Cardiac muscle cell (in vitro differentiated cells and primary cell): ENCODE results near the gene FSHB. TPM values are rescaled to one million over a fixed set of nuclear protein-coding genes. Genes with fewer than 3 reads are reported as not detected.

Source experiments
- DNase-seq, 2 donors: peaks; one replicate each; pipeline versions ENCODE4 v3.0.0 to v3.0.0-alpha.2; 2010 to 2017; ENCODE audit warnings: low read depth in 1 of 2, low spot score in 1 of 2
- H3K27ac ChIP-seq: fragments of 200-600 bp; sonication (generic); 2 replicates; pipeline ENCODE4 v1.5.1; 2016
- H3K27me3 ChIP-seq: fragments of 200-600 bp; sonication (generic); 2 replicates; pipeline ENCODE4 v1.6.0; 2016; ENCODE audit warnings: control low read depth
- H3K36me3 ChIP-seq: fragments of 200-600 bp; sonication (generic); 2 replicates; pipeline ENCODE4 v1.5.1; 2016; ENCODE audit warnings: control low read depth
- H3K4me1 ChIP-seq: fragments of 200-600 bp; sonication (generic); 2 replicates; pipeline ENCODE4 v1.8.1; 2017; ENCODE audit warnings: low read depth, mild to moderate bottlenecking, mixed run types
- H3K4me3 ChIP-seq: fragments of 200-600 bp; sonication (generic); 2 replicates; pipeline ENCODE4 v1.5.1; 2016; ENCODE audit warnings: mild to moderate bottlenecking
- H3K9me3 ChIP-seq: fragments of 200-600 bp; sonication (generic); 2 replicates; pipeline ENCODE4 v1.5.1; 2017; ENCODE audit warnings: low read depth, mild to moderate bottlenecking, control low read depth
- polyA plus RNA-seq: library from polyadenylated mRNA; unstranded; fragments of >200 nt; fragmentation: Nextera tagmentation; extraction: Ambion mirVana; gene quantifications from 2 replicates; pipeline ENCODE4 v1.2.1, GENCODE V29; 2016
- total RNA-seq: library from RNA; depleted of rRNA; stranded (reverse); fragments of >200 nt; gene quantifications from 2 replicates; pipeline ENCODE4 v1.2.3, GENCODE V29; 2016
- TF ChIP-seq, protein P1 (sequence below): IDR thresholded peaks from 2 replicates; pipeline ENCODE4 v1.5.1; 2012; ENCODE audit warnings: low read depth, mild to moderate bottlenecking, low read length

Gene FSHB
- total and polyA plus RNA-seq, 2 experiments from 2014 or later, result not detected

DNA sequence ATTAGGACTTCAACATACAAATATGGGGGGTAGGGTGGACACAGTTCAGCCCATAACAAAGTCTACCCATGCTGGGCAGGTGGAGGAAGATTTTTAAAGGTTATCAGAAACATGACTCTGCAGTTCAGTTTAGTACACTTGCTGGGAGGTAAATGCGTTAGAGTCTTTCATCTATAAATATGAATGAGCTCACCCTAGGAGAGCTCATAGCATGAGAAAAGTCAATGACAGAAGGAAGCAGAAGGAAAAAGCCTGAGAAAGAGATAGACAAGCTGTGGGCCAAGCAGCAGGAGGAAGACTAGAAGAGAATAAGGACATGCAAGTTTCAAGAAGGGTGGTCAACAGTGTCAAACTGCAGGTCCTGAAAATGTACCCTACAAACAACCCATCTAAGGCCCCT is 27.0 kb upstream of the FSHB start:
- Histone ChIP-seq H3K27ac (no peak overlapping the region), H3K4me3 (no peak overlapping the region), H3K9me3 (no peaks in the 10 kb centered on the region), H3K4me1 (no peaks in the 10 kb centered on the region), H3K27me3 (no peaks in the 10 kb centered on the region), H3K36me3 (no peaks in the 10 kb centered on the region)
- no peak for DNase-seq
- TF ChIP-seq, protein P1, sequence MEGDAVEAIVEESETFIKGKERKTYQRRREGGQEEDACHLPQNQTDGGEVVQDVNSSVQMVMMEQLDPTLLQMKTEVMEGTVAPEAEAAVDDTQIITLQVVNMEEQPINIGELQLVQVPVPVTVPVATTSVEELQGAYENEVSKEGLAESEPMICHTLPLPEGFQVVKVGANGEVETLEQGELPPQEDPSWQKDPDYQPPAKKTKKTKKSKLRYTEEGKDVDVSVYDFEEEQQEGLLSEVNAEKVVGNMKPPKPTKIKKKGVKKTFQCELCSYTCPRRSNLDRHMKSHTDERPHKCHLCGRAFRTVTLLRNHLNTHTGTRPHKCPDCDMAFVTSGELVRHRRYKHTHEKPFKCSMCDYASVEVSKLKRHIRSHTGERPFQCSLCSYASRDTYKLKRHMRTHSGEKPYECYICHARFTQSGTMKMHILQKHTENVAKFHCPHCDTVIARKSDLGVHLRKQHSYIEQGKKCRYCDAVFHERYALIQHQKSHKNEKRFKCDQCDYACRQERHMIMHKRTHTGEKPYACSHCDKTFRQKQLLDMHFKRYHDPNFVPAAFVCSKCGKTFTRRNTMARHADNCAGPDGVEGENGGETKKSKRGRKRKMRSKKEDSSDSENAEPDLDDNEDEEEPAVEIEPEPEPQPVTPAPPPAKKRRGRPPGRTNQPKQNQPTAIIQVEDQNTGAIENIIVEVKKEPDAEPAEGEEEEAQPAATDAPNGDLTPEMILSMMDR, result no peak

DNA sequence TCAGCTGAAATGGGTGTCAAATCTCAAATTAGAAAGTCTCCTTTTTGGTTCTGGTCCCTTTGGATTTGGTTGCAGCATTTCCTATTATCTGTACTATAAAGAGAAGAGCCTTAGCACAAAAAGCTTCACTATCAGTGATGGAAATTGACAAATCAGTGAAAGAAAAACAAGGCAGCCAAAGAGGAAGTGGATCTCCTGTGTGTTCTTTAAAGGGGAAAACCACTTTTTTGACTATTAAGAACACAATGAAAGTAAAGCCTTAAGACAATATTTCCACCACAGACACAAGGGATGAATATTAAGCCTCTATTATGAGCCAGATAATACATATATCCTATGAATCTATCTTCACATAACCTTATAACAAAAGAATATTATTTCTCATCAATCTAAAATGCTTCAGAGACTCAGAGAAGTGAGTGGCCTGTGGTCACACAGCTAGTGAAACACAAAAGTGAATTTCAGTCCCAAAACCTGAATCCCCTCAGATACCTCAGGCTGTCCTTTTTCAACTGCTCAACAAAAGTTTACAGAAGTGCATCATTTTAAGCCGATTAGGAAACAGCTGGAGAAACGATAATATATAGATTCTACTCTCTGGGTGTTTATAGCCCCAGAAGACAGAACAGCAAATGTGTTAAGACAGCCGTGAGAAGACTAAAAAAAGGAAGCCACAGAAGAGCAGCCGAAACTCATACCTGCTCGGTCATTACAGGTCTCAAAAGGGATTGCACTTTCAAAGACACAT is 24.4 kb upstream of the FSHB start:
- H3K4me1 ChIP-seq, result no peaks in the 10 kb centered on the region
- DNase-seq, result no peak
- H3K27me3 ChIP-seq, result no peaks in the 10 kb centered on the region
- H3K27ac ChIP-seq, result no peak overlapping the region
- no peaks in the 10 kb centered on the region for H3K36me3 ChIP-seq
- no peak overlapping the region for H3K4me3 ChIP-seq
- no peaks in the 10 kb centered on the region for H3K9me3 ChIP-seq
- TF ChIP-seq, protein P1, result no peak

DNA sequence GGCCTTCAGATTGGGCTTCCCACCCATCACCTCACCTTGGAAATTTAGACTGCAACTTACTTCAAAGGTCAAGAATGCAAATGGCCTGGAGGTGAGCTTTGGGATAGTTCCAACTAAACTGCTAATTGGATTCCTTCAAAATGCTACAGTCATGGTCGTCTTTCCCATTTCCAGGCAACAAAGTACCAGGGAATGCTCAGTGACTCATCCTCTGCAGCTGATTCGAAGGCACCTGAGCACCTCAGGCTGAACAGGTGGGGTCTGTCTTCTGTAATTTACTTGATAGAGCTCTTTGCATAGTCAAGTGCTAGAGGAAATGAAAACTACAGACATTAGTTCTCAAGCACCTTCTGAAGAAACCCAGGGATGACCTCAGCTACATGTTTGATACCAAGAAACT is 20.5 kb upstream of the FSHB start:
- no peak overlapping the region for H3K4me3 ChIP-seq
- TF ChIP-seq, protein P1, result no peak
- H3K4me1 ChIP-seq, result no peaks in the 10 kb centered on the region
- no peak overlapping the region for H3K27ac ChIP-seq
- H3K9me3 ChIP-seq, result no peaks in the 10 kb centered on the region
- no peaks in the 10 kb centered on the region for H3K27me3 ChIP-seq
- DNase-seq, result no peak
- H3K36me3 ChIP-seq, result no peaks in the 10 kb centered on the region

DNA sequence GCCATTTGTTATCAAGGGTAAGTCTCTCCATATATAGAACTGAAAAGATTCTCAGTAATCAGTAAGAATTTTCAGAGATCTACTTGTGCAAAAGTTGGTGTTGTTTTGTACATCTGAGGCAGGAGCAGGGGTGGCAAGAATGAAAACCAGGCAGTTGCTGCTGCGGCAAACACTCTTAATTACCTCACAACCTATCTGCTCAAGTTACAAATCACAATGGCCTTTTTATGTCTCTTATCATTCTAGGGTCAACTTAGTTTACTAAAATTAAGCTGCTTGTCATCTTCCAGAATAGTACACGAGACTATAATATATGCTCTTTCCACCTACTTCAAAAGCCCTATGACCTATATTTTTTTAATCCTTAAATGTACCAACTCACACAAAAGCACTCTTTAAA is 14.3 kb upstream of the FSHB start:
- no peaks in the 10 kb centered on the region for H3K9me3 ChIP-seq
- no peaks in the 10 kb centered on the region for H3K4me1 ChIP-seq
- TF ChIP-seq, protein P1, result no peak
- H3K27me3 ChIP-seq, result no peaks in the 10 kb centered on the region
- DNase-seq, result no peak
- H3K4me3 ChIP-seq, result no peak overlapping the region
- H3K27ac ChIP-seq, result no peak overlapping the region
- H3K36me3 ChIP-seq, result no peaks in the 10 kb centered on the region

DNA sequence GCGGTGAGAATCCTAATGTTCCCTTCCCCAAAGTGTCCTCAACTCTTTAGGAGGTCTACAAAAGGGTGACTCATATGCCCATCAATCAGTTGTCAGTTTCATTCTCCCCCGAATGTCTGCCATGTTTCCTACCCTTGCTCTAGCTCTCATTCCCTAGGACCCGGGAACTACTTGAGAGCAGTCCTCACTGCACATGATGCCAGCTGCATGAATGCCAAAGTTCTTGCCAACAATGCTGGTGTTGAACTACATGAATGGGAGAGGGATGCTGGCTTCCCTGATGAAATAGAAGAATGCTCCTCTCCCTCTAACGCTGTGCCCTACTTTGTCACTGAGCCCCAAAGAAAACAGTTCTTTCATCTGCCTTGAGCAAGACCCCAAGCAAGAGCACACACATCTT is 12.5 kb upstream of the FSHB start:
- Histone ChIP-seq H3K27ac (no peak overlapping the region), H3K4me3 (no peak overlapping the region), H3K4me1 (no peaks in the 10 kb centered on the region), H3K36me3 (no peaks in the 10 kb centered on the region), H3K27me3 (peaks cover 5% of the 10 kb centered on the region), H3K9me3 (no peaks in the 10 kb centered on the region)
- no peak for DNase-seq
- TF ChIP-seq, protein P1, result no peak
